HL-60/S4 treated with retinoic acid at 250 ng/mL for 4 days and 3 days (cell line): ENCODE measurements around the gene PFKFB3.

ENCODE experiments used
- in situ Hi-C: fragments of 300-500 bp; cut with MboI; formaldehyde crosslinking; loops from 2 replicates; pipeline ENCODE4 v1.7.0; 2022; ENCODE audit warnings: low sequenced_read_pairs

Gene PFKFB3

DNA sequence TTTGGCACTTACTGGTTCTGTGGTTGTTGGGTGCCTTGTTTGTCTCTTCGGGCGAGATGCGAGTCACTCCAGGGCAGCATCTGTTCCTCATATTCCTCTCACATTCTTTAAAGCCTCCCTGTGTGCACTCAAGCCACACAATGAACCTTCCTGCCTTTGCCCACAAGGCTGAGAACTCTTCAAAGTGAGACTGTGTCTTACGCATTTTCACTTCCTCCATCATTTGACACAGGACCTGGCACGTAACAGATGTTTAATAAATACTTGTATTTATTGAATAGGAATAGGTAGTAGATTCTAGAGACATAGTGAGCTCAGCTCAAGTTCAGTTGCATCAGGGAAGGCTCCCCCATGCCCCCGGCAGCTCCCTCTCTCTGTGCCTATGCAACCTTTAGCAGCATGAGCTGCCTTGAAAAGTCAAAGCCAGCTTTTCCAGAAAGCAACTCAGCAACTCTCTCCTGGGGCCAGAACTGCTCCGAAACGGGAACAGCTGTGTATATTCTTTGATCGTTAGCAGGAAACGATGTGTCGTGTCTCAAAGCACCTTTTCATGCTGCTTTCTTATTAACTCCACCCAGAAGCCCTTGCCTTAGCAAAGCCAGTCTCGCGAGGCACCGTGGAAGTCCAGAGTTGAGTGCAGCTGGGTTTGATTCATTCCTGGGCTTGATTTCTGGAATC lies 97.5 kb downstream of the PFKFB3 start:
- in situ Hi-C loops: no loop called here

GRCh38 chr10:6300784-6301460 lies 98.2 kb downstream of the PFKFB3 start:
- in situ Hi-C loops: no loop called here

DNA sequence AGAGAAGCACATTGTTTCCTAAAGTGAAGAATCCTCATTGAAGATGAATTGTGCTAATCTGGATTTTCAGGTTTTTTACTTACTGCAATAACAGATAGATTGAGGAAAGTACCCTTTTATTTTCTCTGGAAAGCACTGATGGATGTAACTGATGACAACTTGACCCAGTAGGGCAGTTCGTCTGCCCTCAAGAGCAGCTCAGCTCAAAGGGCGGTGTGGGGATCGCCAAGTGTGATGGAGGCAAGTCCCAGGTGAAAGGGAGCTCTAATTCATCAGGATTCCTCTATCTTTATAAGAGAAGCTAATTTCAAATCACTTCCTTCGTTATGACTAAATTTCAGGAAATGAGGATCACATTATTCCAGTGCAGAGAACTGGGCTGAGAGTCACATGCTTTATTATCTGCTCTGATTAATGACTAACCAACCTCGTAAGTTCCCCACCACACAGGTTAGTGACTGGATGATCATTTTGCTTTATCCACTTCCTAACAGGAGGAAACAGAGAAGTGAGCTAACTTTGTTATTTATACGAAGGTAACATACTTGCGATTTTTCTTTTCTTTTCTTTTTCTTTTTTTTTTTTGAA lies 98.8 kb downstream of the PFKFB3 start:
- in situ Hi-C loops: no loop called here
